Gastroesophageal sphincter (tissue), 3 donors: ENCODE measurements around the gene COL8A1.

Experiments
- CTCF ChIP-seq, 4 experiments: fragments of 200-600 bp in 2 of 4; fragments of 450-650 bp in 2 of 4; sonication (generic) in 1 of 4; IDR thresholded peaks; one replicate each; pipeline ENCODE4 v1.5.1; 2017 to 2019; ENCODE audit warnings: antibody characterized with exemption in 4 of 4, mild to moderate bottlenecking in 2 of 4, moderate library complexity in 2 of 4
- POLR2A ChIP-seq, 2 donors: fragments of 450-650 bp; IDR thresholded peaks; one replicate each; pipeline ENCODE4 v1.6.1; 2017; ENCODE audit warnings: antibody characterized with exemption in 2 of 2, mild to moderate bottlenecking in 2 of 2, moderate library complexity in 1 of 2
- POLR2AphosphoS5 ChIP-seq: sonication (generic); formaldehyde crosslinking; IDR thresholded peaks from one replicate; pipeline ENCODE4 v1.6.1; 2017; ENCODE audit warnings: antibody characterized with exemption

- TF ChIP-seq CTCF (IDR thresholded peaks at IDR 0.05) (no peak), POLR2A (IDR thresholded peaks at IDR 0.05) (no peak), POLR2AphosphoS5 (no peak)
Measured at GRCh38 chr3:99640214-99640851, 1.9 kb downstream of the COL8A1 start.
